Cortex of kidney (tissue), 1 donor: ENCODE measurements around the gene CHKB.
"Not testable (repeated sequence)": the region's sequence is repeated elsewhere in the genome, so short reads cannot be mapped to it uniquely, and the experiment has no call there.

ENCODE experiments used
- DNase-seq: peaks from one replicate; lab custom pipeline; 2025; lab: John Stamatoyannopoulos, UW

The CHKB gene, protein sequence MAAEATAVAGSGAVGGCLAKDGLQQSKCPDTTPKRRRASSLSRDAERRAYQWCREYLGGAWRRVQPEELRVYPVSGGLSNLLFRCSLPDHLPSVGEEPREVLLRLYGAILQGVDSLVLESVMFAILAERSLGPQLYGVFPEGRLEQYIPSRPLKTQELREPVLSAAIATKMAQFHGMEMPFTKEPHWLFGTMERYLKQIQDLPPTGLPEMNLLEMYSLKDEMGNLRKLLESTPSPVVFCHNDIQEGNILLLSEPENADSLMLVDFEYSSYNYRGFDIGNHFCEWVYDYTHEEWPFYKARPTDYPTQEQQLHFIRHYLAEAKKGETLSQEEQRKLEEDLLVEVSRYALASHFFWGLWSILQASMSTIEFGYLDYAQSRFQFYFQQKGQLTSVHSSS

DNA sequence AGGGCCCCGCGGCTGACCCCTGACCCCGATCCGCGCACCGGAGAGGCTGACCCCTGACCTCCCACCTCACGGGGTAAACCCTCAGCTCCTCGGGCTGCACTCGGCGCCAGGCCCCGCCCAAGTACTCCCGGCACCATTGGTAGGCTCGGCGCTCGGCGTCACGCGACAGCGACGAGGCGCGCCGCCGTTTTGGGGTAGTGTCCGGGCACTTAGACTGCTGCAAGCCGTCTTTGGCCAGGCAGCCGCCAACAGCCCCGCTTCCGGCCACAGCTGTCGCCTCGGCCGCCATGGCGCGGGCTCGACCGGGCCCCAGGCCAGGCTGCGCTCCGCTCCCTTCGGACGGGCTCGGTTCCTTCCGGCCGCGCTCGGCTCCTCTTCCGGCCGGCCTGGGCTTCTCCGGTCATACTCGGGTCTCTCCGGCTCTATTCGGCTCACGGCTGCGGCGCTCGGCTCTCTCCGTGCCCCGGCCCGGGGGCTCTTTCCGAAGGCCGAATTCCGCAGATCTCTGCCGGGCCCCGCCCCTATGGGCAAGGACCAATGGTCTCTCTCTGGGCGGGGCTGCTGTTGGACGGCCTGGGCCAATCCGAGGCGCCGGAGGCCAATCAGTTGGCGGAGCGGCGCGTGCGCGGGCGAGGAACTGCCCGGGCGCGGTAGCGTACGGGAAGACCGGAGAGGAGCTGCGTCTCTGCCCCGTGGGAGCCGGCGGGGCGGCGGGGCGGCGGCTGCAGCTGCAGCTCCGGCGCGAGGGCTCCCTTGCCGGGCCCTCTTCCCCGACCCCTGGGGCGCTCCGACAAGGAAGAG, at the start of gene CHKB:
CHKB (minus strand) TSS at position 357 of the 801 bp plus-strand sequence; CDS start at position 289, 68 bp downstream.
- DNase-seq: peak; percentile 70

- DNase-seq: no peak
Observed at GRCh38 chr22:50630376-50630775, 47.7 kb upstream of the CHKB start.

GRCh38 chr22:50628543-50629134, 46.0 kb upstream of the CHKB start:
- DNase-seq: no peak

DNA sequence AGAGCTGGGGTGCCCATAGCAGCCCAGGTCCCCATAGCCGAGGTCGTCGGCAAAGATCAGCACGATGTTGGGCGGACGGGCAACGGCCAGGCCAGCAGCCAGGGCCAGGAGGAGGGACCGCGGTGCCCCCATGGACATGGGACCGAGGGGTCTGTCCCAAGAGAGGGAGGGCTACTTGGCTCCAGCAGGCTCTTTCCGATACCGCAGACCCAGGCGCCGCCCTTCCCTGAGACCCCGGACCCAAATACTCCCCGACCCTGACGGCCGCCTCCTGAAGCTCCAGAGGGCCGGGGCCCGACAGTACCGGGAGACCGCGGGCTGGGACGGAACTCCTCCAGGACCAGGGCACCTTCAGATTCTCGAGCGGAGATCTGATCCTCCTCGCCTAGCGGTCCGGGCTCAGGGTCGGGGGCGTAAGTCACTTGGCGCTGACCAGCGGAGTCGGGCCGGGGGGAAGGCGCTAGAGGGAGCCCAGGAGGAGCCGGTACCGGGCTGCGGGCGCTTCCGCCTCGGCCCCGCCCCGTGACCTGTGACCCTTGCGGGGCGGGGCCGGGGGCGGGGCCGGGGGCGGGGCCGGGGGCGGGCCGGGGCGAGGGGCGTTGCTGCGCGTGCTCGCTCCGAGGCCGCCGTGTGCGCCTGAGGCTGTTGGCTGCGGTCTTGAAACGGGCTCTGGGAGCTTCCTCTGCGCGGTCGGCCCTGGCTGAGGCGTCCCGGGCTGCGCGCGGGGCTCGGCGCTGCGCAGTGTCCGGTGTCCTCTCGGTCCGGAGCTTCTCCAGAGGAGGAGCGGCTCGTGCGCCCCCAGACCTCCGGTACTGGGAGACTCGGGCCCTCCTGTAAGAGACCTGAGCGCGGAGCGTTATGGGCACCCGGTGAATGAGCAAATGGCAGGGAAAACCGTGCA, 45.2 kb upstream of the CHKB start, which contains the start of gene ARSA:
ARSA (minus strand) TSS at position 511 of the 901 bp plus-strand sequence; CDS start at position 138, 373 bp downstream.
- peak; percentile 64 for DNase-seq

DNA sequence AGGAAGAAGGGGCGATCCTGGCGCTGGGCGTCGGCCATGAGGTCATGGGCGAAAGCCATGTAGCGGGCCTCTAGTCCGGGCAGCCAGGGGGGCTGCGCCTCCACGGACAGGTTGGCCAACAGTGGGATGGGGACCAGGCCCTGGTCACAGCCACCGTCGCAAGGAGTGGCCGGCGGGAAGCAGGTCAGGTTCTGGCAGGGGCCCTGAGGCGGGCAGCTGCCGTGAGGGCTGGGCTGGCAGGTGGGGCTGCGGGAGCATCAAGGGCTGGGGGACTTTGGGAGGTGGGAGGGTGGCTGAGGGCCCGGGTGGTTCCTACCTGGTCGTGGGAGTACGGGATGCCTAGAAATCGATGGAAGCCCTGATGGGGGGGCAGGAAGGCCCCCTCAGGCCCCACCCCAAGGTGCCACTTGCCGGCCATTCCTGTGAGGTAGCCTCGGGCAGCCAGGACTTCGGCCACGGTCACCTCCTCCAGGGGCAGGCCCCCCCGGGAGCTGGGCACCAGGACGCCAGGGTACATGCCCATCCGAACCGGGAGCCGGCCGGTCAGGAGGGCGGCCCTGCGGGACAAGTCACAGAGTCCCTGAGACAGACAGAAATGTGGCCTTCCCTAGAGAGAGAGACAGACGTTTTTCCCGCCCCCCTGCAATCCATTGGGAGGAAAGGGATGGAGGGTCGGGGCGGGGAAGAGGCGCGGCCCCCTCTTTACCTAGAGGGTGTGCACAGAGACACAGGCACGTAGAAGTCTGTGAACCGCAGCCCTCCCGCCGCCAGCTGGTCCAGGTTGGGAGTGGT, 44.4 kb upstream of the CHKB start:
- no peak for DNase-seq

GRCh38 chr22:50626314-50626849, 43.7 kb upstream of the CHKB start:
- DNase-seq: no peak

DNA sequence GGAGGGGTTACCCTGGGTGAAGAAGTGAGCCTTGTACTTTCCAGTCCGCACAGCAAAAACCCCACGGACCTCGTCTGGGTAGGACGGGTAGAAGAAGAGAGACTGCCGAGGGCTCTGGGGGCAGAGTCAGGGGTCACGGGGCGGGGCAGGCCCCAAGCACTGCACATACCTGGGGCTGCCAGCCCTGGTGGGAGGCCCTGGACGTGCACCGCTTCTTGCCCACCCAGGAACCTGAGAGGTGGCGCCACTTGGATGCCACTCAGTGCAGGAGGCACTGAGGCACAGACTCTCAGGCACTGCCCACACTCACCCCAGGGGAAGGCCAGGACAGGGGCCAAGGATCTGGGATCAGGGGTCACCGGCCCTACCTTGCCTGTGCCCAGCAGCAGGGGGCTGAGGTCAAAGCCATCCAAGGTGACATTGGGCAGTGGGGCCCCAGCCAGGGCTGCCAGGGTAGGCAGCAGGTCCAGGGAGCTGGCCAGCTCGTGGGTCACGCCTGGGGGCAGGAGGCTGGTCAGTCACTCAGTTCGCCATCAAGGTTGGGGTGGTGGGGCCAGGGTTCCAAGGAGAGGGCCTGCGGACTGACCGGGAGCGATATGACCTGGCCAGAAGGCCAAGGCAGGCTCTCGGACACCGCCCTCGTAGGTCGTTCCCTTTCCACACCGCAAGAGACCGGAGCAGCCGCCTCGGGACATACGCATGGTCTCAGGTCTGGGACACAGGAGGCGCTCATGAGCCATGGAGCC, 43.1 kb upstream of the CHKB start:
- no peak for DNase-seq

DNA sequence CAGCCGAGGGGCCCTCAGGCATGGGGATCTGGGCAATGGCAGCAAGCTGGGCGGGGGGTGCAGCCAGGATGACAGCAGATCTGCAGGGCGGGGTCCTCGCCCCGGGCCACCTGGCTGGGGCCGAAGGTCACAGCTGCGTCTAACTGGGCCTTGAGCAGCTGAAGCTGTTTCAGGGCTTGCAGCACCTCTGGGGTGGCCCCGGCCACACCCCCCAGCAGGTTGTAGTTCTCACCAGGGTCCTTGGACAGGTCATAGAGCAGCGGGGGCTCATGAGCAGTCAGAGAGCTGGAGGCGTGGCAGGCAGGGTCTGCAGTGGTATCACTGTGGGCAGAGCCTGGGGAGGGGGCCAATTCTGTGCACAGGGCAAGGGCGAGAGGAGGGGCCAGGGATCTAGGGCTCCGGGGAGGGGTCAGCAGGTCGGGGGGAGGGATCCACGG, 42.5 kb upstream of the CHKB start:
- DNase-seq: no peak

GRCh38 chr22:50624347-50625130, 41.9 kb upstream of the CHKB start:
- no peak for DNase-seq

DNA sequence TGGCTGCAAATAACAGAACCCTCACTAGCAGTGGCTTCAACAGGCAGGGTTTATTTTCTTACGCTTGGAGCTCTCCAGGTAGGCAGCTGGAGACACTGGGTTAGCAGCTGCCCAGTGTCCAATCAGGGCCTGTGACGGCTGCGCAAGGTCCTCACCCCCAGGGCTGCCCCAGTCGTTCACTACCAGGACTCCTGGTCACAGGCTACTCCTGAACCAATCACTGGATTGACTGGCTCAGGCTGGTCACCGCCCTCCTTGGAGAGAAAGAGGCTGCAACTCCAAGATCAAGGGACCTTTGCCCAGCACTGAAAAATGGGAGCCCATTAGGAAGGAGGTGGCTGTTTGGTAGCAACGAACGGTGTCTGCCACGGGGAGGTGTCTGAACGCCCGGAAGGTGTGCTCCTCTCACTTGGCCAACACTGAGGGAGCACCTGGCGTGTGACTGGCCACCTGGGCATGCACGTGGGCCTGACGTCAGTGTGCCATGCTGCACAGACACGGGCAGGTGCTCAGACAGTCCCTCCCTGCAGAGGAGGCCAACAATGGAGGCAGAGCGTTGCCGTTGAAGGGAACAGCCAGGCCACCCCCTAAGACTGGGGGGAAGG, 40.2 kb upstream of the CHKB start:
- DNase-seq: no peak

GRCh38 chr22:50621948-50622722, 39.5 kb upstream of the CHKB start:
- no peak for DNase-seq

- no peak for DNase-seq
Observed at GRCh38 chr22:50621356-50621880, 38.8 kb upstream of the CHKB start.

DNA sequence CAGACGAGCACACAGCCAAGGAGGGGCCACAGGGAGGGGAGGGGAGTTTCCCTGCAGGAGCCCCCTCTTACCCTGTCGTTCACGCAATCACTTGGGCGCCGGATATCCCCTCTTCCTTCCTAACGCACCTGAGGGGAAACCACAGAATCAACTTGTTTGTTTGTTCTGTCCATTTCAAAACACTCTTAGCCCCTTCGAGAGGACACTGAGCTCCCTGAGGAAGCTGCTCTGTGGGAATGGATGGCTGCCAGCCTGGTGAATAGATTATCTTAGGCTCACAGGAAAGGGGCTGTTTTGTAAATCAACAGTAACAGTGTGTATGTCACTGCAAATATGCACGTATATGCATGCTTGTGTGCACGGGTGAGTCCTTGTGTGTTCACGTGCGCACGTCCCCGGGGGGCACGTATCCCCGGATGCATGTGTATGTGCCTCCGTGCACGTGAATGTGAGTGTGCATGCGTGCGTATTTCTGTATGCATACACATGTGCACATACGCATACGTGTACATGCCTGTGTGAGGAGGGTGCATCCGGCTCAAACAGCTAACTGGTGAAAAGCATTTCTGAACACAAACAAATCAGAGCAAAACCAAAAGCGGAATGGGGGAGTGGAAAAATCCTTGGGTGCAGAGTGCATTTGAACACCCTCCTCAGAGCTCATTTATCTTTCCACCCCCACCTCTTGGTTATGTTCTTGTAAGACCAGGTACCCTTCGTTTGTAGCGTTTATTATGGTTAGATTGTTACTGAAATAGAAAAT, 38.1 kb upstream of the CHKB start:
- DNase-seq: no peak

DNA sequence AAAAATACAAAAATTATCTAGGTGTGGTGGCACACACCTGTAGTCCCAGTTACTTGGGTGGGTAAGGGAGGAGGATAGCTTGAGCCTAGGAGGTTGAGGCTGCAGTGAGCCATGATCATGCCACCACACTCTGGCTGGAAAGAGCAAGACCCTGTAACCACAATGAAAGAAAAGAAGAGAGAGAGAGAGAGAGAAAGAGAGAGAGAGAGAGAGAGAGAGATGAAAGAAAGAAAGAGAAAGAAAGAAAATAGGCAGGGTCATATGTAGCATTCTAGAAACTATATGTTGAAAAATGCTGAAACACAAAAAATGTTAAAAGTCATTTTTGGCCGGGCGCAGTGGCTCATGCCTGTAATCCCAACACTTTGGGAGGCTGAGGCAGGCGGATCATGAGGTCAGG, 31.6 kb upstream of the CHKB start:
- DNase-seq: not testable (repeated sequence)

DNA sequence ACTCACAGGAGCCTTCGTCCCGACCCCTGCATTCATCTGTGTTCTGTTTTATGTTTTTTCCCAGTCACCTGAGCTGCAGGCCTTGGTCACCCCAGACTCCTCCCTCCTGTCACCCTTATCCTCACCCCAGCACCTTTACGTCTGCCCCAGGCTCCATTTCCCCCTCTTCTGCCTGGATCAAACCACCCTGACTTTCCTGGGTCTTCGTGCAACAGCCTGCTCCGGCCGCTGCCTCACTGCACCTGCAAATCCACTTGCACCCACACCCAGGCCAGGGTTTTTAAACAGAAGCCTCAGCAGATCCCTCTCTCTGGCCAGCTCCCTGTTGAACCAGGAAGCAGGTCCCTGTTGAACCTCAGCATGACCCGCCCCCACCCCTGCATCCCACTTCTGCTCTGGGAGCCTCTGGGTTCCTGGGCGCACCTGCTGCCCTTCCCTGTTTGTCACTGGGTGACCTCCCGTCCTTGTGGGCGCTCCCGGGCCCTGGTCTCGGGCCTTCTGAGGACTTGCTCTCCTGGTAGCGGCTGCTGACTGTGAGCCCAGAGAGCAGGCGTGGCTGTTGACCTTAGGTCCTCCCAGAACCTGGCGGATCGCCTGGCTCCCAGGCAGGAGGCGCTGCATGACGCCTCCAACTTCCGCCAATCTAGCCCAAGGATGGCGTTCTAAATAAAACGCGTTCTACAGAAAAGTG, 30.8 kb upstream of the CHKB start:
- DNase-seq: no peak
